ENCODE results near the gene ELMO1.

The ELMO1 gene

GRCh38 chr7:37209195-37209594, 239.5 kb downstream of the ELMO1 start:
- no peak for DNase-seq

DNA sequence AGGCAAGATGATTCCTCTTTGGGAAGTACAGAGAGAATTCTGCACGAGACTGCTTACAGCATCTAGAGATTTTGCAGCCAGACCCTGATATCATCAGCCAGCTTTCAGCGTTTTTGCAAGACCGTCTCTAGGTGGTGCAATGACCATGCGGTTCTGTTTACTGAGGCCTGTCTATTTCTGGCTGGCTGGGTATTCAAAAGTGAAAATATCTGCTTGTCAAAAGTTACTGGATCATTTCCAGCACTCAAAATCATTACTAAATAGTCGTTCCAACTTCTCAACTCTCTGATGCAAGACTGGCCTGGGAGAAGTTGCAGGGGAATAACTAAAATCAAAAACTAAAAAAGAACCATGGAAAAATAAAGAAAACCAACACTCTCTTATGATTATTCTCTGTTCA, 240.1 kb downstream of the ELMO1 start:
- peak; percentile 56 for DNase-seq

DNA sequence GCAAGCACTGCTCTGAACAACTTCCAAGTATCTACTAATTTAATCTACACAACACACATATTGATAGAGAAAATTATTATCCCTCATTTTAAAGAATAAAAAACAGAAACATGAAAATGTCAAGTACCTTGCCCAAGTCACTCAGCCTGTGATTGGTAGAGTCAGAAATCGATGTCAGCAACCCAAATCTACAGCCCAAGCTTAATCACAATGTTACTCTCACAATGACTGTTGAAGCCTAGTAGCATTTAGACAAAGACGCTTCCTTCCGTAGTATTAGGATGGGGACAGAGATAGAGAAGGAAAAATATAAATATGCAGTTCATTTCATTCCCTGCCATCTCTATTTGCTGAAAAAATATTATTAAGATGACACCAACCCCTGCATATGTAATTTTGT, 242.5 kb downstream of the ELMO1 start:
- no peak for DNase-seq

- DNase-seq = no peak
These were observed 243.2 kb downstream of the ELMO1 start for GRCh38 chr7:37205451-37205850.

DNA sequence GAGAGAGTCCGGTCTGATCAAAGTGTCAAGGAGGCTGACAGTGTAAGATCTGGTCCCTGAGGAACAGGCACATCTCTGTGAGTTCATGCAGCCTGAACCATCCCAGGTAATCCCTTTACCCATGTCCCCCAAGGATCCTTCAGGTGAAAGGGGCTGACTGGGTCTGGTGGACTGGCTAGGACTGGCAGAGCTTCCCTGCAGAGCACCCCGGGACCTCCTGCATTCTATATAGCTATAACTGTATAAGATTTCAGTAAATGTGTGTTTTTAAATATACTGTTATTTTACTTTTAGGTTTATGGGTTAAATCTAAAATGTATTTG, 246.8 kb downstream of the ELMO1 start:
- DNase-seq = no peak

DNA sequence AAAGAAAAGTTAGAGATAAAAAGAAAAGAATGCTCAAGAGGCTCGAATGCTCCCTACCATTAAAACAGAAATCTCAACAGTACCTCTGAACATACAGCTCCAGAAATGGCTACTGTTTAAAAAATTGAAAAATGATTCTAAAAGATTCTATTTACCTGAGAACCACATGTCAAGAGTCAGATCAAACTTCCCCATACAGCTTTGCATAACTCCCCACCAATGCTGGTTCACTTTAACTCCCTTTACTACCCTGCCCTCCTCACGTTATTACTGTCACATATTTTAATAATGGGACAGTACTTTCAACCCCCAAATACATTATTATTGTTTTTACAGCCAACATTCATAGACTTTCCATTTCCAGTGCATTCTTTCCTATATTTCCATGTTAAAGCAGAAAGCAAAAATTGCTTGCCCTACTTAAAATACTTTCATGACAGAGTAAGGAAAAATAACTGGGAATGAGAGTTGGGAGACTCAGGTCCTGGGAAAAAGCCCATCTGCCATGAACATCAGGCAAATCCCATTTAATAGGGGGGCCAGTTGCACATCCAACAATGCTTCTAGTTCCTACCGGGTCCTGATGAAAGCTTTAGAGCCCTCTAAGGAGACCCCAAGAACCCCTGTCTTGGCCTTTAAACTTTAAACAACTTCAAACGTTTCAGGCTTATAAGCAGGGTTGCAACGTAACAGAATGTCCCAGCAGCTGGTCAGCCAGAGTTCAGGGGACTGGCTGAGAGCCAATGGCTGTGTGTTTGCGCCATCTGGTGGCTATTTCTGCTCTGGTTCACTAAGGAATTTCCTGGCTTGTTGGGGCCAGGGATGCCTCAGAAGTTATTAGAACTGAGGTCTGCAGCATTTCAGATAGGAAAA, 247.4 kb downstream of the ELMO1 start:
- DNase-seq = peak; percentile 58

DNA sequence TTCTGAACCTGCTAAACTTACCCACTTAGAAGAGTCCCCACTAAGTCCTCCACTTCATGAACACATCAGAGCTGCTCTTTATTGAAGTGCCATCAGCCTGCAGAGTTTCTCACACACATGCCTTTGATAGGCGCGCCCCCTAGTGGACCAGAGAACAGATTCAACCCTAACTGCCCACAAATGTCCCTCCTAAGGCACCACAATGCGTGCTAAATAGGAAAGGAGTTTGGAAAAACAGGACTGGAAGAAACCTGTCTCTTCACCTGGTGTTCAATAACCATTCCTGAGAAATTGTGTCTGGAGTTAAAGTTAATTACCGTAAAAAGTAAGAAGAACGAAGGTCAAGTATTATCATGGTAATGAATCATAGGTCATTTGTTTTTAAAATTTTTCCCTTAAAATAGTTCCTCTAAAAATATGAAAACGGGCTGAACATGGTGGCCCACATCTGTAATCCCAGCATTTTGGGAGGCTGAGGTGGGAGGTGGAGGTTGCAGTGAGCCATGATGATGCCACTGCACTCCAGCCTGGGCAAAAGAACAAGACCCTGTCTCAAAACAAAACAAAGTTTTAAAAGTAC, 249.7 kb downstream of the ELMO1 start:
- peak; percentile 31 for DNase-seq

DNA sequence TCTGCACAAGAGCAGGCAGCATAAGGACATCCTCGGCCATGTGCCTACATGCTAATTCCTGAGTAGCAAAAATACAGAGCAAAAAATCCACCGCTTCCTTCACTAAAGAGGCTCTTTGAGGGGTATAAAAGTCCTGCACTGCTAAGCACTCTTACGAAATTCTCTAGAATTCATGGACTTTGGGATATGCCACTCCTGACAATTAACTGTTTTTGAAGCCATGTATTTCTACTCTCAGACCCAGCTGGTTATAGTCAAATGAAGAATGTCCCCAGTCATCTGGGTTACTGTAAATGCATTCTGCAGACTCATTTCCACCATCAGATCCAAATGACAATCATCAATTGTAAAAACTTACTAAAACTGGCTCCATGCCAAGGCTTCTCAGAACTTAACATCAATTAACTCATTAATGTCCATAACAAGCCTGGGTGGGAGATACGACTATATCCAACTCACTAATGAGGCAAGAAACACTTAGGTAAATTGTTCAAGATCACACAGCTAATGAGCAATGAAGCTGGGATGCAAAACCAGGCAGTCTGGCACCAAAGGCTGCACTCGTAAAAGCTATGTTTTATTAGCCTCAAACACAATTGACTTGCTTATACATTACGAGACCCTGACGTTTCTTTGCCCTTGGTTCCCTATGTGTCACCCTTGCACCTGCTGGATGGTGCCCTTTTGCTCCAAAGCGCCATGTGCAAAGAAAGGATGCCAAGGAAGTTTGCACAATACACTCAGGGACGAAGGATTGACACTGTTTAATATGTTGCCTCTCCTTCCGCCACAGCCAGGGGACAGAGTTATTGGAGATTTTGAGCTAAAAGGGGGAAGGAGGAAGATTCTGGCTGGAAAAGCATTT, 250.4 kb downstream of the ELMO1 start:
- no peak for DNase-seq

DNA sequence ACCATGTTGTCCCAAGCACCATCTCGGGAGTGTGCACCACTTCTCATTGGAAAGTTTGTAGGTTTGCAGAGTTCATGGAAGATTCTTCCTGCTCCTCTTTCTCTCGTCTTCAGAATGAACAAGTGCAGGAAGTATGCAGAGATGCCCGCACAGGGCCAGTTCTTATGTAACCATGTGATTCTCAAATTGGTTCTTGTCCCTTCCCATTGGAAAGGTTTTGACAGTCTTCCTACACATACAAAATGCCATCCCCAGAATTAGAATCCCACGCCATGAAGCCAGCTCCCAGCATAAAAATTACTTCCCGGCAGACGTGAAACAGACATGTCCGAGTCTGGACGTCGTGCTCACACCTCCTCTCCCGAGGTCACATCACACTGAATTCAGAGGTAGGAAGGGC, 251.6 kb downstream of the ELMO1 start:
- DNase-seq = no peak

GRCh38 chr7:37196676-37197075, 252.0 kb downstream of the ELMO1 start:
- no peak for DNase-seq

DNA sequence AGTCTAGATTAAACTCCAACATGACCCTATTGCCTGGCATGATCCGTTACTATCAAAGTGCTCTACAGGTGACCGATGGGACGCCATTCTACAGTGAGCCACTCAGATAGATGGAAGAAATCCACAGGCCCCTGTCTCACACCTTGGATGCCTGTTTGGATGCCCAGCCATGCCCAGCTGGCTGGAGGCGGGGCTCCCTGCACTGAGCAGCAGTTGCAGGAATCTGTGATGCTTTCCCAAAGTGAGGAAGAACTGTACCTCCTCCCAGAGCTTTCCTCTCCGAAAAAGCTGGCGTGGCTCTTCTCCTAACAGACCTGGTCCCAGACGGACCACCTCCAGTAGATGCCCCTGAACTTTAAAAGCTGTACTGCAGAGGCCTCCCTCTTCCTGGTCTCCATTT, 253.3 kb downstream of the ELMO1 start:
- no peak for DNase-seq

DNA sequence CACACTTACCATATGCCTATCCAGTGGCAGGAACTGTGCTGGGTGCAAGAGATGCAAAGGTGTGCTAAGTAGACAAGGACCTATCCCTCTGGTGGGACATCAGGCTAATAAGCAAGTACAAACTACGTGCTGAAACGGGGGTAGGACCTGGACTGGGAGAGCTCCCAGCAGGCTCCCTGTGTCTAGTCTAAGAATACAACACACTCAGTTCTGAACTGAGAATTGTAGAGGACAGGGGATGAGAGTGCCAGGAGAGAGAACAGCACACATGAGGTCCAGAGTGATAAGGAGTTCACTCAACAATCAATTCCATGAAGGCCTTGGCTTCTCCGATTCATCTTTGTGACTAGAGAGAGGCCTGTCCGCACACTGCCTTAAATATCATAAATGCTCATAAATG, 253.7 kb downstream of the ELMO1 start:
- DNase-seq = no peak

DNA sequence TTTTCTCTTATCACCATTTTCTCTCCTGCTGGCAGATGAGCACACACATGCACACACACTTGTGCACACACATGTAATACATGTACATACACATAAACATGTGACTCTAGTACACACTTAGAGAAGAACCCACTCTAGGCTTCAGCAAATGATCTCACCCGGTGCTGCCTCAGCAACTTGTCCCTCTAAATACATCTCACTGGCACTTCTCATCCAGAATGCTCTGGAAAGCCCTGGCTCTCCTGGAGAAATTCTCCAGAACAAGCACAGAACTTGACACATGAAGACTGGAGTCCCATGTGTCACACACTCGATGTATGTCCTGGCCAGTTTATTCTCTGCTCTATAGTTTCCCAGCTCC, 254.9 kb downstream of the ELMO1 start:
- no peak for DNase-seq

DNA sequence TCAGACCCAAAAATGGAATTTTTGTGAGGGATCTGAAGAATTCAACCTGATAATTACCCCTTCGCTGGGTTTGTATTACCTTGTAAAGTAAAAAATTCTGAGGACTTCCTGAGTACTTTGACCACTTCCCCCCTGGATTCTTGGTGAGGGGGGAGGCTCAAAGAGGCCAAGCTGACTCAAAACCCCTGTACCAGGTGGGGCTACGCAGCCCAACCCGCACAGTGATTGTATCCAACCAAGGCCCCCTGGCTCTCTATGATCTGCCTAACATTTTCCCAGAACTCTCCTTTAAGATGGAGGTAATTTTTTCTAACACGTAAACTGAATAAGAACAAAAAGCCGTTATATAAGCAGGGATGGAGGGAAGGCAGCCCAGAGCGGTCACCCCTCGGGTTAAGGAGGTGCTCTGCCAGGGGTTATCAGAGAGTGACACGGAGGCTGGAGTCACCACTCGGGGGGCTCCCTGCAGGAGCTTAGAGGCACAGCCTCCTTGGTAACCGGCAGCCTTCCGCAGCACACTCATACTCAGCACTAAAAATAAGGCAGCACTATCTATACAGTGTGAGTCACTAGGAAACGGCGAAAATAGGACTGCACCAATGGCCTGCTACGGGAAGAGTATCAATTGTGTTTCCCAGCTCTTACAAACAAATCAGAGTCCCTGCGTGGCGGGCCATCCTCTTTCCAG, 255.4 kb downstream of the ELMO1 start:
- DNase-seq = no peak

GRCh38 chr7:37191797-37192196, 256.9 kb downstream of the ELMO1 start:
- DNase-seq = no peak

GRCh38 chr7:37187179-37187578, 261.5 kb downstream of the ELMO1 start:
- no peak for DNase-seq

GRCh38 chr7:37186753-37187152, 261.9 kb downstream of the ELMO1 start:
- DNase-seq = no peak

DNA sequence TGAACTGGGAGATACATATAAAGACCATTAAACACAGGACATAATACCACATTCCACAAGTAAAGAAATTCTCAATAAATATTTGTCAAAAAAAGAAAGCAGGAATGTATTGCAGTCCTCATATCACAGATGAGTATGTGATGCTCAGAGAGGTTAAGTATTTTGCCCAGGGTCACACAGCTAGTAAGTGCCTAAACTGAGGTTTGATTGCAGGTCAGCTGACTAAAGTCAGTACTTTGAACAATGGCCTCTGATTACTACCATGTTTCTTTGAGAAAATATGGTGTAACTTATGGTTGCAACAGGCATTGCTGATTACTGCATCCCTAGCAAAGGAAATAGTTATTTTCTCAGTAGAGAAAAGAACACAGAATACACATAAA, 267.1 kb downstream of the ELMO1 start:
- DNase-seq = no peak

GRCh38 chr7:37180828-37181549, 267.7 kb downstream of the ELMO1 start:
- DNase-seq = no peak

- no peak for DNase-seq
These were observed 272.6 kb downstream of the ELMO1 start for GRCh38 chr7:37176079-37176478.

DNA sequence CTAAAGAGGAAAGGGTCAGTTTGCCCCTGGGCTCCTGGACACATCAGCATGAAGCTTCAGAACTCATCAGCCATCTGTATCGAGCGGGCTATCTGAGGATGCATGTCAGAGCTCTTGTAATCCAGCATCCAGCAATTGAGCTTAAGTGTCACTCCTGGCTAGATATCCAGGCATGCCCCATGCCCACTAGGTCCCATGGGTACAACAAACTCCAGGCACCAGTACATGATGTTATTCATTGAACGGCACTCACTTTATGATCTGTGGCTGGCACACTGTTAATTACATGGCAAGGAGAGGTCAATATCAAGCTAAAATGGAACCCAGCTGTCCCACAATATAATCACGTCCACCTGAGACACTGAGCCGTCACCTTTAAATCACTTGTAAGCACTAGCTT, 274.2 kb downstream of the ELMO1 start:
- no peak for DNase-seq

- DNase-seq = no peak
These were observed 275.0 kb downstream of the ELMO1 start for GRCh38 chr7:37173670-37174069.

GRCh38 chr7:37162106-37162505, 286.6 kb downstream of the ELMO1 start:
- DNase-seq = no peak
